Loucy (cell line): Measurements from ENCODE around the gene PHACTR2.

Source experiments
- CTCF ChIP-seq: fragments of 200-600 bp; sonication (generic); conservative IDR thresholded peaks from 2 replicates; pipeline ENCODE4 v1.5.1; 2014; ENCODE audit warnings: mild to moderate bottlenecking, antibody characterized with exemption, low read length
- EZH2phosphoT487 ChIP-seq: fragments of 200-600 bp; IDR thresholded peaks from 2 replicates; pipeline ENCODE4 v1.6.1; 2018; ENCODE audit warnings: antibody characterized with exemption, mild to moderate bottlenecking, moderate library complexity, borderline replicate concordance

GRCh38 chr6:143724876-143725275 is 47.1 kb downstream of the PHACTR2 start:
- TF ChIP-seq CTCF, result no peak
- no peak for TF ChIP-seq EZH2phosphoT487
